Measurements from ENCODE around the gene TRDMT1.
A peak's percentile ranks its signal among the peaks of the same experiment; 100 is the strongest.

Gene TRDMT1, protein sequence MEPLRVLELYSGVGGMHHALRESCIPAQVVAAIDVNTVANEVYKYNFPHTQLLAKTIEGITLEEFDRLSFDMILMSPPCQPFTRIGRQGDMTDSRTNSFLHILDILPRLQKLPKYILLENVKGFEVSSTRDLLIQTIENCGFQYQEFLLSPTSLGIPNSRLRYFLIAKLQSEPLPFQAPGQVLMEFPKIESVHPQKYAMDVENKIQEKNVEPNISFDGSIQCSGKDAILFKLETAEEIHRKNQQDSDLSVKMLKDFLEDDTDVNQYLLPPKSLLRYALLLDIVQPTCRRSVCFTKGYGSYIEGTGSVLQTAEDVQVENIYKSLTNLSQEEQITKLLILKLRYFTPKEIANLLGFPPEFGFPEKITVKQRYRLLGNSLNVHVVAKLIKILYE

DNA sequence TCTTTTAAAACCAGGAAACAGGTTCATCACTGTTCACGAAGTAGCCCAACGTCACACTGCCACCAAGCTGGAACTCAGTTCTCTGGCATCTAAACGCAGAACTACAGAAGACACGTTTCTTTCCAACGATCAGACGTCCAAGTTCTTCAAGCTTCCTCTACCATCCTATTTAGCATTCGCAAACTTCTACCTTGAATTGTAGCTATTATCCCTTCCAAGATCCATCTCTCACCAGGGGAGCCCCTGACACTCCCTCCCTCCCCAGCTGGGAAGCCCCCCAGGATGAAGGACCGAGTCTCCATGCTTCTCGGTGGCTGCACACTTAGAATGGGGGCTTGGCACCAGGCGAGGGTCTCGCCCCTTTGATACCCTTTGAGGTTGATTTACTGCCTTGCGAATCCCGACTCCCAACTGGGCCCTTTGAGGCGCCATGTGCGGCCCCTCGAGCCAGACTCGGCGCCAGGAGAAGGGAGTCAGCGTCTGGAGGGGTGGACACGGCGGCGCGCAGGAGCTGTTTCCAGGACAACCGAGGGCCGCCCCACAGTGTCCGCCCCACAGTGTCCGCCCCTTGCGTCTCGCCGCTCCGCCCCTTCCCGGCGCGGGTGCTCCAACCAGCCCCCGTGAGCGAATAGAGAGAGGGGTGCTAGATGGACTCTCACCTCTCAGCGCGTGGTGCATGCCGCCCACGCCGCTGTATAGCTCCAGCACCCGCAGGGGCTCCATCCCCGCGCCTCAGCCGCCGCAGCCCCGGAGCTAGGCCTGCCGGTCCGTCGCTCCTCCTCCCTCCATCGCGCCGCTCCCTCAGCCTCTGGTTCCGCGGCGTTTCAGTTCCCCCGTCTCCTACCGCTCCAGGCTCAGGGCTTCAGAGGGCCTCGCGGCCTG lies at the start of gene TRDMT1:
TSS of gene TRDMT1 (minus strand) at position 761 of the 882 bp plus-strand sequence. CDS start at position 723, 38 bp downstream.
- peak within 1 kb of the TSS; percentile 85 to 96 for H3K4me3 ChIP-seq (ENCODE audit: low read length in 2 of 2)
- H3K9ac ChIP-seq (ENCODE audit: low read length in 2 of 2), result peak within 1 kb of the TSS; percentile 88 to 94
- no peaks in the 10 kb centered on the region for H3K9me3 ChIP-seq (ENCODE audit: control insufficient read depth in 2 of 2, low read length in 2 of 2)
- peak within 1 kb of the TSS; percentile 87 for H3K27ac ChIP-seq (ENCODE audit: low read length)
- H3K27me3 ChIP-seq (ENCODE audit: control insufficient read depth in 1 of 2, insufficient read depth in 2 of 2, low read length in 2 of 2), result no peaks in the 10 kb centered on the region
- H3K4me1 ChIP-seq (ENCODE audit: control insufficient read depth, insufficient read depth, low read length), result peaks cover 3% of the 10 kb centered on the region
- H3K36me3 ChIP-seq (ENCODE audit: control insufficient read depth in 2 of 2, insufficient read depth in 2 of 2, low read length in 2 of 2), result no peaks in the 10 kb centered on the region

DNA sequence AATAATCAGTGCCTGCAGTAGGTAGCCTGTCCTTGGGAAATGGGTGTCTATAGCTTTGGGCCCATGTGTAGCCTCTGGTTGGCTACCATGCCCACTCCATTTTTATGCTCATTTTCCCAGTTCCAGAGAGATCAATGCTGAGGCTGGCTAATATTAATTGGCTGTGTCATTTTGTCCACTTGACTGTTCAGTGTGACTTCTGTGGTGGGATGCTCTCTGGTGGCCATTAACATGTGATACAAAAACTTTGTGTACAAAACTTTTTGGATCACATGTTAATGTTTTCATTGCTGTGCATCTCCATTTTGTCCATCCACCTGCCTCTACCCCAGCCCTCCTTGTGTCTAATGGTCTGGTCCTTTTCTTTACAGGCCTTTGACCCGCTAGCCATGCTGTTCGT lies 49.3 kb upstream of the TRDMT1 start:
- H3K9me3 ChIP-seq (ENCODE audit: control insufficient read depth in 2 of 2, low read length in 2 of 2), result no peaks in the 10 kb centered on the region
- no peak overlapping the region for H3K9ac ChIP-seq (ENCODE audit: low read length in 2 of 2)
- no peaks in the 10 kb centered on the region for H3K36me3 ChIP-seq (ENCODE audit: control insufficient read depth in 2 of 2, insufficient read depth in 2 of 2, low read length in 2 of 2)
- H3K27ac ChIP-seq (ENCODE audit: low read length), result no peak overlapping the region
- no peaks in the 10 kb centered on the region for H3K27me3 ChIP-seq (ENCODE audit: control insufficient read depth in 1 of 2, insufficient read depth in 2 of 2, low read length in 2 of 2)
- H3K4me1 ChIP-seq (ENCODE audit: control insufficient read depth, insufficient read depth, low read length), result no peaks in the 10 kb centered on the region
- H3K4me3 ChIP-seq (ENCODE audit: low read length in 2 of 2), result no peak overlapping the region

DNA sequence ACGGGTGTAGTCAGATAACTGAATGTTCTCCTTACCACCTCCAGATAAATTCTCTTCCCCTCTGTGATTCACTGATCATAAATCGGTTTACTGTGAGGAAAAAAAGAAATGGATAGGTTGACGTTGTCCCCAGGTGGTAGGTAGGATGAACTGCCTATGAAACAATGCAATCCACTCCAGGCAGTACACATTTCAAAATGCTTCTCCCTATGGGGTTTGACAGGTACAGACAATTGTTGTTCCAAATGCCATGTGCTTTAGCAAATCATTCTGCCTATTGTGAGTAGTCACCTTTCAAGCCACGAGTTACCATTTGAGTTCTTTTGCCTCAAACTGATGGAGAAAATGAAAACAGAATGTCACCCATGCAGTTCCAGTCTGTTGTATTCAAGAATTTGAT lies 48.3 kb upstream of the TRDMT1 start:
- no peak overlapping the region for H3K9ac ChIP-seq (ENCODE audit: low read length in 2 of 2)
- no peaks in the 10 kb centered on the region for H3K4me1 ChIP-seq (ENCODE audit: control insufficient read depth, insufficient read depth, low read length)
- H3K27me3 ChIP-seq (ENCODE audit: control insufficient read depth in 1 of 2, insufficient read depth in 2 of 2, low read length in 2 of 2), result no peaks in the 10 kb centered on the region
- H3K36me3 ChIP-seq (ENCODE audit: control insufficient read depth in 2 of 2, insufficient read depth in 2 of 2, low read length in 2 of 2), result no peaks in the 10 kb centered on the region
- no peak overlapping the region for H3K27ac ChIP-seq (ENCODE audit: low read length)
- H3K4me3 ChIP-seq (ENCODE audit: low read length in 2 of 2), result no peak overlapping the region
- no peaks in the 10 kb centered on the region for H3K9me3 ChIP-seq (ENCODE audit: control insufficient read depth in 2 of 2, low read length in 2 of 2)

DNA sequence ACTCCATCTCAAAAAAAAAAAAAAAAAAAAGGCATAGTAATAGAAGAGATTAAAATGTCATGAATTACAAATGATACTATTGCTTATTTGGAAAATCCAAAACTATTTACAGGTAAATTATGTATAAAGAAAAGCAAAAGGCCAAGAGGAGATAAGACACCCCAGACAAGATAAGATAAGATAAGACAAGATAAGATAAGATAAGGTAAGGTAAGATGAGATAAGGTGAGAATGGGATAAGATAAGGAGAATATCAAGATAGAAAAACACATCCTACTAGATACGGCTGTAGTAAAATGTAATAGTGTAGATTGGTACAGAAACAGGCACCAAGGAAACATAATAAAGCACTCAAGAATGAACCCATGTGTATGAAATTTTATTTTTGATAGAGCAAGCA lies 47.5 kb upstream of the TRDMT1 start:
- Histone ChIP-seq H3K36me3 (ENCODE audit: control insufficient read depth in 2 of 2, insufficient read depth in 2 of 2, low read length in 2 of 2) (no peaks in the 10 kb centered on the region), H3K4me3 (ENCODE audit: low read length in 2 of 2) (no peak overlapping the region), H3K4me1 (ENCODE audit: control insufficient read depth, insufficient read depth, low read length) (no peaks in the 10 kb centered on the region), H3K9ac (ENCODE audit: low read length in 2 of 2) (no peak overlapping the region), H3K9me3 (ENCODE audit: control insufficient read depth in 2 of 2, low read length in 2 of 2) (no peaks in the 10 kb centered on the region), H3K27me3 (ENCODE audit: control insufficient read depth in 1 of 2, insufficient read depth in 2 of 2, low read length in 2 of 2) (no peaks in the 10 kb centered on the region), H3K27ac (ENCODE audit: low read length) (no peak overlapping the region)

DNA sequence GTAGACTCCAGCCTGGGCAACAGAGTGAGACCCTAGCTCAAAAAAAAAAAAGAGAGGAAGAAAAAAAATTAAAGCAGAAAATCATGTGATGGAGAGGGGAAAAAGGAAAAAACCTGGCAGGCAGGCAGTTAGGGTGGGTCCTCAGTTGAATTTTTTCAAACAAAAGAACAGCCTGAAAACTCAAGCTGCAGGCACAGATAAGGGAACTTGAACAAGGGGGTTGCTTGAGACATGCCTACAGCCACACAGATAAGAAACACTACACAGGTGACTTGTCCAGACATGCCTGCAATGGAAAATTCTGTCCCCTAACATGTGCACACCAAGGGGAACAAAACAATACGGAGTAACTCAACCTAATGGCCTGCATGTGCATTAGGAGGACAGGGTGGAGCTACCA lies 45.7 kb upstream of the TRDMT1 start:
- H3K4me1 ChIP-seq (ENCODE audit: control insufficient read depth, insufficient read depth, low read length), result no peaks in the 10 kb centered on the region
- no peaks in the 10 kb centered on the region for H3K36me3 ChIP-seq (ENCODE audit: control insufficient read depth in 2 of 2, insufficient read depth in 2 of 2, low read length in 2 of 2)
- no peak overlapping the region for H3K4me3 ChIP-seq (ENCODE audit: low read length in 2 of 2)
- no peak overlapping the region for H3K27ac ChIP-seq (ENCODE audit: low read length)
- no peaks in the 10 kb centered on the region for H3K27me3 ChIP-seq (ENCODE audit: control insufficient read depth in 1 of 2, insufficient read depth in 2 of 2, low read length in 2 of 2)
- H3K9me3 ChIP-seq (ENCODE audit: control insufficient read depth in 2 of 2, low read length in 2 of 2), result no peaks in the 10 kb centered on the region
- H3K9ac ChIP-seq (ENCODE audit: low read length in 2 of 2), result no peak overlapping the region

DNA sequence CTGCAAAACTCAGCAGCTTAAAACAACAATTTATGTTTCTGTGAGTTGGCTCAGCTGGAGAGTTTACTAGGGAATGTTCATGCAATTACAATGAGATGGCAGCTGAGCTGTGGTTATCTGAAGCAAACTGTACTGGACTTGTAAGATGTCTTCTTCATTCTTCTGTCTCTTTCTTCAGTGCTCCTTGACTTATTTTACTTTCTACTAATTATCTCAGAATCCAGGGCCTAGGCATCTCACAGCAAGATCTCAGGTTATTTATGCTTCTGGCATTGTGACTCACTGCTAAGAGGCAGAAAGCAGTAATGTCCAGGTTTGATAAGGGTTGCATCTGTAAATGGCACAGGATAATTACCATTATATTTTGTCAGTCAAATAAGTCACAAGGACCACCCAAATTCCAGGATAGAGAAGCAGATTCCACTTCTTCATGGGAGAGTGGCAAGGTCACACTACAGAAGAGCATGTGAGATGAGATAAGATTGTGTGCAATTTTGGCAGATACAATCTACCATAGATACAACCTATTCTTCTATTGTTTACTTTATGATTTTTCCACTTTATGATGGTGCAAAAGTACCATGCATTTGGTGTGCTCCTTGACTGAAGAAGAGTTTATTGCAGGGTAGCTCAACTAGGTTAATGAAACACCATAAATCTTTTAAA lies 43.4 kb upstream of the TRDMT1 start:
- Histone ChIP-seq H3K9me3 (ENCODE audit: control insufficient read depth in 2 of 2, low read length in 2 of 2) (no peaks in the 10 kb centered on the region), H3K9ac (ENCODE audit: low read length in 2 of 2) (no peak overlapping the region), H3K27me3 (ENCODE audit: control insufficient read depth in 1 of 2, insufficient read depth in 2 of 2, low read length in 2 of 2) (no peaks in the 10 kb centered on the region), H3K36me3 (ENCODE audit: control insufficient read depth in 2 of 2, insufficient read depth in 2 of 2, low read length in 2 of 2) (no peaks in the 10 kb centered on the region), H3K27ac (ENCODE audit: low read length) (no peak overlapping the region), H3K4me3 (ENCODE audit: low read length in 2 of 2) (no peak overlapping the region), H3K4me1 (ENCODE audit: control insufficient read depth, insufficient read depth, low read length) (no peaks in the 10 kb centered on the region)

DNA sequence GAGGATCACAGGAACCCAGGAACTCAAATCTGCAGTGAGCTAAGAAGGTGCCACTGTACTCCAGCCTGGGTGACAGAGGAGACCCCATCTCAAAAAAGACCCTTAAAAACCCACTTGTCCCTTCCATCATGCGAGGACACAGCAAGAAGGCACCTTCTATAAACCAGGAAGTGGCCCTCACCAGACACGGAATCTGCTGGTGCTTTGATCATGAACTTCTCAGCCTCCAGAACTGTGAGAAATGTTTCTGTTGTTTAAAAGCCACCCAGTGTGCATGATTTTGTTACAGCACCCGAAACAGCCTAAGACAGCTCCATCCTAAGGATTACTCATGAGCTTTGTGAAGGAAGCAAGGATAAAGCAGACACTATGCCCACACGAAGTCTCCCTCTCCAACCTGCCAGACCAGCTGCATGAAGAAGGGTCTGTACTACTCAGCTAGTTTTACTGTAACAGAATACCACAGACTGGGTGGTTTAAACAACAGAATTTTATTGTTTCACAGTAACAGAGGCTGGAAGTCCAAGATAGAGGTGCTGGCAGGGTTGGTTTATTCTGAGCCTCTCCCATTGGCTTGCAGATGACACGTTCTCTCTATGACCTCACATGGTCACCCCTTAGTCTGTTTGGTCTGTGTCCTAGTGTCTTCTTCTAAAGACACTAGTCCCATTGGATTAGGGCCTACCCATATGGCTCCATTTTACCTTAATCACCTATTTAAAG lies 40.3 kb upstream of the TRDMT1 start:
- Histone ChIP-seq H3K9me3 (ENCODE audit: control insufficient read depth in 2 of 2, low read length in 2 of 2) (no peaks in the 10 kb centered on the region), H3K27ac (ENCODE audit: low read length) (no peak overlapping the region), H3K36me3 (ENCODE audit: control insufficient read depth in 2 of 2, insufficient read depth in 2 of 2, low read length in 2 of 2) (peaks cover 4 to 5% of the 10 kb centered on the region in 2 donors), H3K4me3 (ENCODE audit: low read length in 2 of 2) (no peak overlapping the region), H3K9ac (ENCODE audit: low read length in 2 of 2) (no peak overlapping the region), H3K4me1 (ENCODE audit: control insufficient read depth, insufficient read depth, low read length) (no peaks in the 10 kb centered on the region), H3K27me3 (ENCODE audit: control insufficient read depth in 1 of 2, insufficient read depth in 2 of 2, low read length in 2 of 2) (no peaks in the 10 kb centered on the region)

DNA sequence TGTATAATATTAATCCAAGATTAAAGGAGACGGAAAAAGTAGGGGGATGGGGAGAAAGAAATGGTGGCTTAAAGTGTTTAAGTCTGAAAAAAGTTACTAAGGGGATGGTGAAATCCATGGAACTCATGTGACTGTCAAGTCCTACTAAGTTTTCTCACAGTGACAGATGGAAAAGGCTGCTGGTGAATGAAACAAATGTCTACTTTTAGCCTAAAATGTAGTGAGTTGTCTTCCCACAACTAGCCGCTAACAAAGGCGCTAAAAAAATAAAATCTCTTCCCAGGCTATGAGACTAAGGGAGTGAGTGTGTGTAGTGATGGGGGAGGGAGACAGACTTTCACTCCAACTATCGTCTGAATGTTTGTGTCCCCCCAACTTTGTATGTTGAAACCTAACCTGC lies 39.1 kb upstream of the TRDMT1 start:
- Histone ChIP-seq H3K9ac (ENCODE audit: low read length in 2 of 2) (no peak overlapping the region), H3K27me3 (ENCODE audit: control insufficient read depth in 1 of 2, insufficient read depth in 2 of 2, low read length in 2 of 2) (no peaks in the 10 kb centered on the region), H3K36me3 (ENCODE audit: control insufficient read depth in 2 of 2, insufficient read depth in 2 of 2, low read length in 2 of 2) (peaks cover 15% of the 10 kb centered on the region in 2 donors), H3K4me1 (ENCODE audit: control insufficient read depth, insufficient read depth, low read length) (no peaks in the 10 kb centered on the region), H3K27ac (ENCODE audit: low read length) (no peak overlapping the region), H3K9me3 (ENCODE audit: control insufficient read depth in 2 of 2, low read length in 2 of 2) (no peaks in the 10 kb centered on the region), H3K4me3 (ENCODE audit: low read length in 2 of 2) (no peak overlapping the region)

DNA sequence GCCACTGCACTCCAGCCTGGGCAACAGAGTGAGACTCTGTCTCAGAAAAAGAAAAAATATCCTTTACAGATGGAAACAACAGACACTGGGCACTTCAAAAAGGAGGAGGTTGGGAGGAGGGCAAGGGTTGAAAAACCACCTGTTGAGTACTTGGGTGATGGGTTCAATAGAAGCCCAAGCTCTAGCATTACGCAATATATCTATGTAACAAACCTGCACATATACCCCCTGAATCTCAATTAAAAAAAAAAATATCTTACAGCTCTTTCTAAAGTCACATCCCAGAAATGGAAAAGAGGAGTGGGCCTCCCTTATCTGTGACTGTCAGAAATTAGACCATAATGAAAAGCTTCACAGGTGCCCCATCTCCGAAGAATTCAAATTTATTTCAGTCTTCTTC lies 38.6 kb upstream of the TRDMT1 start:
- H3K27ac ChIP-seq (ENCODE audit: low read length), result no peak overlapping the region
- no peak overlapping the region for H3K9ac ChIP-seq (ENCODE audit: low read length in 2 of 2)
- H3K4me1 ChIP-seq (ENCODE audit: control insufficient read depth, insufficient read depth, low read length), result peaks cover 2% of the 10 kb centered on the region
- H3K4me3 ChIP-seq (ENCODE audit: low read length in 2 of 2), result no peak overlapping the region
- peaks cover 20% of the 10 kb centered on the region in 2 donors for H3K36me3 ChIP-seq (ENCODE audit: control insufficient read depth in 2 of 2, insufficient read depth in 2 of 2, low read length in 2 of 2)
- no peaks in the 10 kb centered on the region for H3K27me3 ChIP-seq (ENCODE audit: control insufficient read depth in 1 of 2, insufficient read depth in 2 of 2, low read length in 2 of 2)
- no peaks in the 10 kb centered on the region for H3K9me3 ChIP-seq (ENCODE audit: control insufficient read depth in 2 of 2, low read length in 2 of 2)
